Mucosa of descending colon (tissue), 3 donors: ENCODE data around the gene GFY. TPM values are rescaled to one million over a fixed set of nuclear protein-coding genes. Genes with fewer than 3 reads are reported as not detected.
A peak's percentile ranks its signal among the peaks of the same experiment; 100 is the strongest.

Source experiments
- ATAC-seq: fragments of 200-7000 bp; cut with Tn5 transposase; one replicate; pipeline ENCODE4 v1.9.1; 2020; ENCODE audit warnings: mild to moderate bottlenecking, moderate library complexity
- DNase-seq, 3 donors: peaks; one replicate each; pipeline ENCODE4 v3.0.0-alpha.2; 2020
- H3K36me3 ChIP-seq: fragments of 200-600 bp; one replicate; pipeline ENCODE4 v1.8.0; 2021; ENCODE audit warnings: low read depth, mild to moderate bottlenecking
- H3K4me1 ChIP-seq: fragments of 200-600 bp; one replicate; pipeline ENCODE4 v1.8.0; 2021; ENCODE audit warnings: low read depth, mild to moderate bottlenecking
- H3K4me3 ChIP-seq: fragments of 200-600 bp; one replicate; pipeline ENCODE4 v1.8.0; 2021; ENCODE audit warnings: mild to moderate bottlenecking
- H3K9me3 ChIP-seq: fragments of 200-600 bp; one replicate; pipeline ENCODE4 v1.8.0; 2021; ENCODE audit warnings: mild to moderate bottlenecking
- intact Hi-C, 2 donors: fragments of 100-400 bp; cut with DNase I in 1 of 2; cut with micrococcal nuclease in 1 of 2; formaldehyde crosslinking; loops; one replicate each; pipeline versions ENCODE4 v1.11.0 to v1.11.1; 2022; cut with DNase I, micrococcal nuclease
- total RNA-seq, 3 donors: library from RNA; stranded (reverse); fragmentation: NEBNext Ultra II Directional in 2 of 3; extraction: Animal tissue kit (Norgen Biotek cat#: 25700) in 2 of 3; gene quantifications; one replicate each; pipeline versions ENCODE4 v1.2.1 to v1.2.4, GENCODE V29; 2021 to 2023
- TF ChIP-seq, protein P1 (sequence below): fragments of 200-600 bp; IDR thresholded peaks from one replicate; pipeline ENCODE4 v1.8.0; 2022; ENCODE audit warnings: antibody characterized with exemption, mild to moderate bottlenecking
- donor health status: DM: no; HTN: no; CAD: no; lungs with moderate emphysema.
- donor health status: DM: no; HTN: no; CAD: no.
- donor health status: DM: no; HTN: yes; CAD: no.

Gene GFY
- total RNA-seq, 3 donors from 2014 or later, result not detected

DNA sequence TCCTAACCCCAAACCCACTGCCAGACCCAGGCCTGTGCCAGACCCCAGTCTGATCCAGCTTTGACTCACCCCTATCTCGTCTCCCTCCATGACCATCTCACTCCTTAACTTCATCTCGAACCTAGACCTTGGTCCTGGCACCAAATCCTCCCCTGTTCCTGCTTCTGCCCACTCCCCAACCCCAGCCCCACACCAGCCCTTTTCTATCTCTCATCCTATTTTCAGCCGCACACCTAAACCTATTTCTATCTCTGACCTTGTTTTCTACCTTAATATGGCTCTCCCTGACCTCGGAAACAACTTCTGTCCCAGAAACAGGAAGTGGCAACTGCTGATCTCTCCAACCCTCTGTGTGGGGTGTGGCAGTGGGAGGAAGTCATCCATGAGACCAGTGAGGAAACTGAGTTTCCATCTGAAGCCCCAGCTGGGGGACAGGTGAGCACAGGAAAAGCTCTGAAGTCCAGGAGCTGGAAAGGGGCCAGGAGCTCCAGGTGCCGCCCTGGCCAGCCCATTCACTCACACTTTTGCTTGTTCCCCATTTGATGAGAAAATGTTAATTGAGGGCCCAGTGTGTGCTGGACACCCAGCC is 15.7 kb upstream of the GFY start:
- no peaks in the 10 kb centered on the region for H3K36me3 ChIP-seq
- intact Hi-C loops, result no loop called here
- peak; percentile 79 for ATAC-seq

DNA sequence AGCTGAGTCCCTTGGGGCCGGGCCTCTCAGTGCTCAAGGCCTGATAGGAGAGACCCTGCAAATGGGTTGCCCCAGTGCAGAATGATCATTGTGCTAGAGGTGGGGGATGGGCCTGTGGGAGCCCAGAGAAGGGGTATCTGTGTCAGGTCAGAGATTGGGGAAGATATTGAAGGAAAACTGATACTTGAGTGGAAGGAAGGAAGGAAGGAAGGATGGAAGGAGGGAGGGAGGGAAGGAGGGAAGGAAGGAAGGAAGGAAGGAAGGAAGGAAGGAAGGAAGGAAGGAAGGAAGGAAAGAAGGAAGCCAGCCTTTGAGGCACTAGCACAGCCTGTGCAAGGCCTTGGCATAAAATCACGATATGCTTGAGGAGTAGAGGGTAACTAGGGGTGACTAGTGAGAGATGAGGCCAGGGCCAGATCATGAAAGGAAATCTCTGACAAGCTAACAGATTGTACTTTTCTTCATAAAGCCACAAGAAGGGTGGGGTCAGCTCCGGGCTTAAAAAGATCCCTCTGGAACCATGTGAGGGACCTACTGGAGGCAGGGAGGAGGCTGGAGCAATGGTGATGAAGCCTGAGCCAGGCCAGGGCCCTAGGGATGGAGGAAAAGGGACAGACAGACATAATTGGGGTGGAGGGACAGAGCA is 13.4 kb upstream of the GFY start:
- H3K9me3 ChIP-seq, result no peaks in the 10 kb centered on the region
- no peak for DNase-seq
- peaks cover 6% of the 10 kb centered on the region for H3K4me1 ChIP-seq
- no peak overlapping the region for H3K4me3 ChIP-seq
- intact Hi-C loops, result no loop called here
- no peaks in the 10 kb centered on the region for H3K36me3 ChIP-seq
- ATAC-seq, result no peak
- TF ChIP-seq, protein P1, sequence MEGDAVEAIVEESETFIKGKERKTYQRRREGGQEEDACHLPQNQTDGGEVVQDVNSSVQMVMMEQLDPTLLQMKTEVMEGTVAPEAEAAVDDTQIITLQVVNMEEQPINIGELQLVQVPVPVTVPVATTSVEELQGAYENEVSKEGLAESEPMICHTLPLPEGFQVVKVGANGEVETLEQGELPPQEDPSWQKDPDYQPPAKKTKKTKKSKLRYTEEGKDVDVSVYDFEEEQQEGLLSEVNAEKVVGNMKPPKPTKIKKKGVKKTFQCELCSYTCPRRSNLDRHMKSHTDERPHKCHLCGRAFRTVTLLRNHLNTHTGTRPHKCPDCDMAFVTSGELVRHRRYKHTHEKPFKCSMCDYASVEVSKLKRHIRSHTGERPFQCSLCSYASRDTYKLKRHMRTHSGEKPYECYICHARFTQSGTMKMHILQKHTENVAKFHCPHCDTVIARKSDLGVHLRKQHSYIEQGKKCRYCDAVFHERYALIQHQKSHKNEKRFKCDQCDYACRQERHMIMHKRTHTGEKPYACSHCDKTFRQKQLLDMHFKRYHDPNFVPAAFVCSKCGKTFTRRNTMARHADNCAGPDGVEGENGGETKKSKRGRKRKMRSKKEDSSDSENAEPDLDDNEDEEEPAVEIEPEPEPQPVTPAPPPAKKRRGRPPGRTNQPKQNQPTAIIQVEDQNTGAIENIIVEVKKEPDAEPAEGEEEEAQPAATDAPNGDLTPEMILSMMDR, result no peak

More for the DNA sequence above, 15.7 kb upstream of the GFY start:
- peak in 1 of 3 donors; percentile 32 for DNase-seq
- Histone ChIP-seq H3K4me3 (no peak overlapping the region), H3K4me1 (peaks cover 6% of the 10 kb centered on the region), H3K9me3 (no peaks in the 10 kb centered on the region)
- TF ChIP-seq, protein P1, result no peak

DNA sequence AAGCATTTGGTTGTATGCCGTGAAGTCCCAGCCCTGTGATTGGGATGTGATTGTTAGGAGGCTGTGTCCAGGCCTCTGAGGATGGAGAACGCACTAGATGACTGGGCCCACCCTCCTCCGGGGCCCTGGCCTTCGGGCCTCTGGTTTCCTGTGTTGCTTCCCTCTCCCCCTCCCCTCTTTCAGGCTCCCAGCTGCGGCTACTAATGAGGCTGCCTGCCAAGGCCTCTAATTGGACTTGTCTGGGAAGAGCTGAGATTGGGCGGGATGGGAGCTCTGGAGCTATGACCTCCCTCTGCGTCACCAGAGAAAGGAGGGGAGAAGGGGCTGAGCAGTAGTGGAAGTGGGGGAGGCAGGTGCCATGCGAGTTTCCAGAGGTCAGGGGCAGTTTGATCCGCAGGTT is 11.8 kb upstream of the GFY start:
- Histone ChIP-seq H3K4me3 (no peak overlapping the region), H3K4me1 (peaks cover 6% of the 10 kb centered on the region), H3K9me3 (no peaks in the 10 kb centered on the region), H3K36me3 (no peaks in the 10 kb centered on the region)
- TF ChIP-seq, protein P1, result no peak
- DNase-seq (no peak), ATAC-seq (no peak)
- intact Hi-C loops, result no loop called here

DNA sequence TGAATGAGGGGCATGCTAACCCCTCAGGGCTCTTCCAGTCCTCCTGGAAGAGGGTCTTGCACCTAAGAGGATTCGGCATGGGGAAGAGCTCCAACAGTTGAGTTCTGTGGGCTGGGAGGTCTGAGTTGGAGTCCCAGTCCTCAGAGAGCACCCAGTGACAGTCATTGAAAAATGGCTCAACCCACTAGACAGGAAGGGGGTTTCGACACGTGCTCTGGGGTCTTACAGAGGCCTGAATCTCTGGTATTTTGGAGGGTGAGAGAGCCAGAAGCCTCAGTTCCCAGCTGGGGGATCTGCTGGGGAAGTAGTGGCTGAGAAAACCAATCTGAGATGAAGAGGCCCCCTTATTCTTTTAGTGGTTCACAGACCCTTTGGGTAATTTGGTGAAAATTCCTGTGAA is 10.9 kb upstream of the GFY start:
- TF ChIP-seq, protein P1, result no peak
- no peak for ATAC-seq
- no peak overlapping the region for H3K4me3 ChIP-seq

DNA sequence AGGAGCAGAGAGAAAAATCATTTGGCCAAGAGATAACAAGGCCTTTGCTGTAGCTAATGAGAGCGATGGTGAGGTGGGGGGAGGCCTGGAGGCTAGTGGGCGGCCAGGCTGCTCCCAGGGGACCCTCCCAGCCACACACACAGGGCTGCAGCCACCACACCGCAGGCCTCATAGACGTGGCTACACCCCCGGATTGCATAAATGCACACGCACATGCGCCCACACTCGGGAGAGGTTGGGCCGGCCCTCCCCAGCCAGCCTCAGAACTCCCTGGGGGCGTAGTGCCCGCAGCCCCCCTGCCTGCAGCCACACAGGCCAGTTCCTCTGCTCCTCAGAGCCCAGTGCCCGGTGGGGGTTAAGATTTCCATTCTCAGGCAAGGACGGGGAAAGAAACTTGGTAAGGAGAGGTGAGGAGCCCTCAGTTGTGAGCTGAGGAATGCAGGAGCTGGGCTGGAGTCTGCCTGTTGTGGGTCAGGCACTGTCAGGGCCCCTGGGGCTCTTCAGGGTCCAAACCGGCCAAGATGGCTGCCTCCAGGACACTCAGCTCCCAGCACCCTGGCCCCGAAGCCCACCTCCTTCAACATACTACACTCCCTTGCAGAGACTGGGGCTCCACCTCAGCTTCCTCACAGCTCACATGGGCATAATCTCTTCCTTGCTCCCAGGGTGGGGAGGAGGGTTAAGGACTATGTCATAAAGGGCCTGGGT is 9.9 kb upstream of the GFY start:
- Histone ChIP-seq H3K4me1 (no peaks in the 10 kb centered on the region), H3K4me3 (no peak overlapping the region), H3K9me3 (no peaks in the 10 kb centered on the region), H3K36me3 (no peaks in the 10 kb centered on the region)
- TF ChIP-seq, protein P1, result no peak
- no peak for DNase-seq
- intact Hi-C loops, result no loop called here
- no peak for ATAC-seq

More for the DNA sequence above, 10.9 kb upstream of the GFY start:
- H3K4me1 ChIP-seq, result peaks cover 3% of the 10 kb centered on the region
- intact Hi-C loops, result no loop called here
- no peak for DNase-seq
- H3K36me3 ChIP-seq, result no peaks in the 10 kb centered on the region
- no peaks in the 10 kb centered on the region for H3K9me3 ChIP-seq
